HepG2 (cell line): Measurements from ENCODE around the gene RNASE1.

Source experiments
- AFF4 ChIP-seq: sonication (generic); formaldehyde crosslinking; IDR thresholded peaks from 2 replicates; pipeline ENCODE4 v1.4.0; 2020; ENCODE audit warnings: missing genetic modification reagents
- AKAP8 ChIP-seq: sonication (generic); formaldehyde crosslinking; IDR thresholded peaks from 2 replicates; pipeline ENCODE4 v1.5.1; 2020; ENCODE audit warnings: mild to moderate bottlenecking, missing genetic modification reagents
- CHD2 ChIP-seq: IDR thresholded peaks from 2 replicates; pipeline ENCODE4 v1.6.1; 2011; ENCODE audit warnings: low read depth, low read length, improper control_type of control experiment
- EP300 ChIP-seq, 3 experiments: sonication (generic) in 1 of 3; formaldehyde crosslinking in 1 of 3; IDR thresholded peaks; 2 replicates each; pipeline versions ENCODE4 v1.5.1 to v1.6.1; 2011 to 2020; ENCODE audit warnings: low read depth in 2 of 3, low read length in 2 of 3, borderline replicate concordance in 1 of 3, improper control_type of control experiment in 1 of 3, mild to moderate bottlenecking in 1 of 3, missing genetic modification reagents in 1 of 3, moderate library complexity in 1 of 3
- MYNN ChIP-seq: sonication (generic); formaldehyde crosslinking; IDR thresholded peaks from 2 replicates; pipeline ENCODE4 v1.4.0; 2020; ENCODE audit warnings: mild to moderate bottlenecking, low read depth, missing genetic modification reagents
- PHF20 ChIP-seq: sonication (generic); formaldehyde crosslinking; IDR thresholded peaks from 2 replicates; pipeline ENCODE4 v1.5.0; 2020; ENCODE audit warnings: mild to moderate bottlenecking, missing genetic modification reagents
- RBM39 ChIP-seq: fragments of 200-400 bp; formaldehyde crosslinking; IDR thresholded peaks from one replicate; pipeline ENCODE4 v1.6.1; 2018; ENCODE audit warnings: antibody characterized with exemption, mild to moderate bottlenecking, low read depth, low read length; ENCODE audit not compliant: poor library complexity, severe bottlenecking
- USF2 ChIP-seq, 2 experiments: sonication (generic) in 1 of 2; formaldehyde crosslinking in 1 of 2; IDR thresholded peaks; 2 replicates each; pipeline versions ENCODE4 v1.5.1 to v1.6.1; 2011 to 2020; ENCODE audit warnings: borderline replicate concordance in 1 of 2, low read depth in 1 of 2, low read length in 1 of 2, mild to moderate bottlenecking in 1 of 2, missing genetic modification reagents in 1 of 2, moderate library complexity in 1 of 2
- ZNF639 ChIP-seq: conservative IDR thresholded peaks from 2 replicates; pipeline ENCODE4 v1.6.1; 2018; ENCODE audit warnings: missing genetic modification reagents

GRCh38 chr14:20792556-20792955, 10.1 kb downstream of the RNASE1 start:
- TF ChIP-seq PHF20 (CRISPR knock-in tag) (no peak), AFF4 (CRISPR knock-in tag) (no peak), RBM39 (no peak), USF2 (IDR thresholded peaks at IDR 0.05; ENCODE audit: low read depth, low read length) (no peak), USF2 (CRISPR knock-in tag; IDR thresholded peaks at IDR 0.05; ENCODE audit: borderline replicate concordance) (no peak), EP300 (IDR thresholded peaks at IDR 0.05; ENCODE audit: low read depth in 2 of 2, low read length in 2 of 2) (no peak), EP300 (CRISPR knock-in tag; IDR thresholded peaks at IDR 0.05; ENCODE audit: borderline replicate concordance) (no peak), ZNF639 (CRISPR knock-in tag) (no peak), MYNN (CRISPR knock-in tag) (no peak), AKAP8 (CRISPR knock-in tag) (no peak), CHD2 (no peak)
